GM20431 (cell line): ENCODE data around the gene DHODH.
"Not testable (repeated sequence)": the region's sequence is repeated elsewhere in the genome, so short reads cannot be mapped to it uniquely, and the experiment has no call there.

ENCODE experiments used
- in situ Hi-C: fragments of 300-500 bp; cut with MseI, MboI; formaldehyde crosslinking; loops from one replicate; pipeline ENCODE4 v1.15.0; 2020; ENCODE audit warnings: low sequenced_read_pairs; ENCODE audit not compliant: unreplicated experiment

The DHODH gene

DNA sequence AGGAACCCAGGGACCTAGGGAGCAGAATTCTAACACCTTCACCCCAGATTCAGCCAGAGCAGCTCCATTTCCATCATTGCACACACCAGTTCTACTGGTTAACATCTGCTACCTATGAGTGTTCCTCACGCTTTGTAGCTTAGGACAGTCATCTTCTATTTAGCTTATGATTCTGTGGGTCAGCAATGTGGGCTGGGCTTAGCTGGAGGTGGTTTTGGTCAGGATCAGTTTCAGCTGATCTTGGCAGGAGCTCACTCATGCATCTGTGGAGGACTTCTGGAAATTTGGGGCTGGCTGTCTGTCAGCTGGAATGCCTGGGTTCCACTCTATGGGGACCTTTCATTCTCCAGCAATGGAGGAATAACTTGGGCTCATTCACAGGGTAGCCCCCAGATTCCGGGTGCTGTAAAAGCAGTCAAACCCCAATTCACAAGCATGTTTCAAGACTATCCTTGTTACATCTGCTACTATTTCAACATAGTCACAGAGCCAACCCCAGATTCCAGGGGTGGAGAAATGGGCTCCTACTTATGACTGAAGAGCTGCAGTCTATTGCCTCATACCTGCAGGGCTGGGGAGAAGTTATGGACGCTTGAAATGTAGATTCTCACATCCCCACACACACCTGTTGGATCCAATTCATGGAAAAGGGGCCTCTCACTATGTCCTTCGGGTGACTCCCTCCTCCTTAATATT is 42.4 kb downstream of the DHODH start:
- in situ Hi-C loops = no loop called here

DNA sequence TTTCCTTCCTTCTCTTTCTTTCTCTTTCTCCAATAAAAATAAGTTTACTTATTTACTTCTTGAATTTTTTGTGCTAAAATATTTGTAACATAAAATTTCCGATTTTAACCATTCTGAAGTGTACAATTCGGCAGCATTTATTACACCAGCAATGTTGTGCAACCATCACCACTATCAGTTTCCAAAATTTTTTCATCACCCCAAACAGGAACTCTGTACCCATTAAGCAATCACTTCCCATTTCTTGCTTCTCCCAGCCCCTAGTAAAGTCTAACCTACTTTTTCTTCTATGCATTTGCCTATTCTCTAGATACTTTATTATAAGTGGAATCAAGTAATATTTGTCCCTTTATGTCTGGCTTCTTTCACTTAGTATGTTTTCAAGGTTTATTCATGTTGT is 43.3 kb downstream of the DHODH start:
- in situ Hi-C loops = no loop called here

DNA sequence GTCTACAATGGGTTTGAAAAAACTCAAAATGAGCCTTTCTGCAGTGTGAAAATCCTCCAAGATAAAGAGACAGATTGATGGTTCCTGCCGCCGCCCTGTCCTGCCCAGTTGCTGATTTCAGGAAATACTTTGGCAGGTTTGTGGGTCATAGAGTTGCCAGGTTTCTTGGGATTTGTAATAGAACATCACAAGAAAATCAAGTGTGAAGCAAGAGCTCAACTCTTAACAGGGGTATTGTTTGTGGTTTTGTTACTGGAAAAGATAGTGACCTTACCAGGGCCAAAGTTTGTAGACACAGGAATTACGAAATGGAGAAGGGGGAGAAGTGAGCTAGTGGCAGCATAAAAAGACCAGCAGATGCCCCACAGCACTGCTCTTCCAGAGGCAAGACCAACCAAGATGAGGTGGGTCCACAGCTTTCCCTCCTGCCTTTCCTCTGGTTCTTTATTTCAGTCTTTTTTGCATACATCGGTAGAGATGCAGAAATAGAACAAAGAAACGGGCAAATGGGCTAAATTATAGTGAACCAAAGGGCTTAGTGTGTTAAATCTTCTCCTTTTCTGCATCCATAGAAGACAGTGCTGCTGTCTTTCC is 45.8 kb downstream of the DHODH start, which contains the start of gene HP:
Gene HP, plus strand, starts transcription at position 252 of the 594 bp plus-strand sequence. Its CDS starts 148 bp downstream, at position 400.
- in situ Hi-C loops = not testable (repeated sequence)

DNA sequence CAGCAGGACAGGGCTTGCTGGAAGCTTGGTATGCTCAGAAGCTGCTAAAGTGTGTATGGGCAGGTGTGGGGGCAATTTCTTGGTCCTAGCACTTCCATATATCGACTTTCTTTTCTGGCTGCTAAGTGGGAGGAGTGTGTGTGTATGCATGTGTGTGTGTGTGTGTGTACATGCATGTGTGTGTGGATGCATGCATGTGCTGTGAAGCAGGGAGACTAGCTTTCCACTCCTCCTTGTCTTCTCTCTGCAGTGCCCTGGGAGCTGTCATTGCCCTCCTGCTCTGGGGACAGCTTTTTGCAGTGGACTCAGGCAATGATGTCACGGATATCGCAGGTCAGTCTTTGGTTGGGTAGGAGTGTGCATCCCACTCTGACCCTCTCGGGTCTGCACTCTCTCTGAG is 47.4 kb downstream of the DHODH start:
- in situ Hi-C loops = no loop called here

DNA sequence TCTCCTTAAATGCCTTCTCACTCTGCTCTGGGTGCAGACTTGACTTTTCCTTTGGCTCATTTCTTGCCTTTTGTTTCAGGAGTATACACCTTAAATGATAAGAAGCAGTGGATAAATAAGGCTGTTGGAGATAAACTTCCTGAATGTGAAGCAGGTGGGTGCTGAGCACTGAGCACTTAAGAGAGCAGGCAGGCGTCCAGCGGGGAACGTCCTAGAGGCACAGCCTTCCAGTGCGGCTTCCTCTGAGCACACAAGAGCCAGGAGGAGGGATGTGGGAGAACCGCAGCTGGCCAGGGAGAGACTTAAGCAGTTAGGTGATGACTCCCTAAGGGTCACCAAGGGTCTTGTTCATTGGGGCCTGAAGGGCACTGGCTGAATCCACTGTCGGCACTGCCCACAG is 48.8 kb downstream of the DHODH start:
- in situ Hi-C loops = not testable (repeated sequence)

DNA sequence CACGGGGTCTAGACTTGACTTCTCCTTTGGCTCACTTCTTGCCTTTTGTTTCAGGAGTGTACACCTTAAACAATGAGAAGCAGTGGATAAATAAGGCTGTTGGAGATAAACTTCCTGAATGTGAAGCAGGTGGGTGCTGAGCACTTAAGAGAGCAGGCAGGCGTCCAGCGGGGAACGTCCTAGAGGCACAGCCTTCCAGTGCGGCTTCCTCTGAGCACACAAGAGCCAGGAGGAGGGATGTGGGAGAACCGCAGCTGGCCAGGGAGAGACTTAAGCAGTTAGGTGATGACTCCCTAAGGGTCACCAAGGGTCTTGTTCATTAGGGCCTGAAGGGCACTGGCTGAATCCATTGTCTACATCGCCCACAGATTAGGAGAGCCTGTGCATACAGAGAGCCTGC is 50.5 kb downstream of the DHODH start:
- in situ Hi-C loops = not testable (repeated sequence)

DNA sequence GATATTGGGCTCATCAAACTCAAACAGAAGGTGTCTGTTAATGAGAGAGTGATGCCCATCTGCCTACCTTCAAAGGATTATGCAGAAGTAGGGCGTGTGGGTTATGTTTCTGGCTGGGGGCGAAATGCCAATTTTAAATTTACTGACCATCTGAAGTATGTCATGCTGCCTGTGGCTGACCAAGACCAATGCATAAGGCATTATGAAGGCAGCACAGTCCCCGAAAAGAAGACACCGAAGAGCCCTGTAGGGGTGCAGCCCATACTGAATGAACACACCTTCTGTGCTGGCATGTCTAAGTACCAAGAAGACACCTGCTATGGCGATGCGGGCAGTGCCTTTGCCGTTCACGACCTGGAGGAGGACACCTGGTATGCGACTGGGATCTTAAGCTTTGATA is 51.9 kb downstream of the DHODH start:
- in situ Hi-C loops = no loop called here

DNA sequence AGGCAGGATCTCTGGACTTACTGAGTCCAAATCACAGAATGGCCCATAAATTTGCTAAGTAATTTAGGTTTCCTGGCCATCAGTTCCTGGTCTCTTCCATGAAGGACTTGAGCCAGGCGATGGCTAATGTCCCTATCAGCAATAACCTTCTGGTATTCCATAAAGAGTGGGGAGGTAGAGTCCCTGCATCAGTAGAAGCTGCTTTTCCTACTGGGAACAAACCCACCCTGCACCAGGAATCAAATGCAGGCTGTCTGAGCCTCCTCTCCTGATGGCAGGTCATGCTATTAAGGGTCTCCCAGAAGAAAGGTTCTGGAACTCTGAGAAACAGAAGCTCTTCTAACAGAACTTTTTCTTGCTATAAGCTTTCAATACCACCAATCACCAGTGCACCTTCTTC is 53.0 kb downstream of the DHODH start:
- in situ Hi-C loops = no loop called here

DNA sequence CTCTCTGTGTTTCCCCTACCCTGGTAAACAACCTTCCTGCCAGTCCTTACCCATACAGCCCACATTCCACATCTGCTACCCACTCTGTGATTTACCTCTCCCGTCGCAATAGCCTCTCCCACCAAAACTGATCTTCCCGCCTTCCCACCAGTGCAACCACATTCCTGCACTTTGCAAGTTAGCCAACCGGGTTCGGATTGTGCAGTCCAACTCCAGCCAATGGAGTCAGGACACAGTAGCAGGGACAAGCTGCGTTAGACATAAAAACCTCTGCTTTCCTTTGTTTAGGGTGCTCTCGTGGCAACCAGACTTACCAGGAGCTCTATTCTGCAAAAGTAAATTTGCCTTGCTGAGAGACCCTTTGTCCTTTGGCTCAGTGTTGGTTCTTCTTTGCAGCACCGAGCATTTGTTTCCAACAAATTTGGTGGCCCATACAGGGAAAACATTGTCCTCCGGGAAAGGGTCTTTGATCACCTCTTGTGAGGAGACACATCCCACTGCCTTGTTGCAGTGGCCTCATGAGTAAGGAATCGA is 55.9 kb downstream of the DHODH start:
- in situ Hi-C loops = no loop called here

DNA sequence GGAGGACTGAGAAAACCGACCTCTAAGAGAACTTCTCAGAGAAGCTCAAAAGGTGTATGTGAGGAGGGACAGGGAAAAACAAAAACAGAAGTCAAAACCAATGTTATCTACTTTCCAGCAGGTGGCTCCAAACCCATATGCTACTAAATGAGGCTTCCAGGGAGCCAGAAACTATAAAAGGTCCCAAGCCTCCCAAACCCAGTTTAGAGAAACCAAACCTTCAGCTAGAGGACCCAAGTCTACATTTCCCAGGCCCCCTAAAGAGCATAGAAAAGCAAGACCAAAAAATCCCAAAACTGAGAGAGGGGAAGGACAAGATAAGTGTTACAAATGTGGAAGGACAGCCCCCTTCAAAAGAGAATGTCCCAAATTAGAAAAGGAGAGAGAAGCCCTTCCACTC is 58.2 kb downstream of the DHODH start:
- in situ Hi-C loops = no loop called here

DNA sequence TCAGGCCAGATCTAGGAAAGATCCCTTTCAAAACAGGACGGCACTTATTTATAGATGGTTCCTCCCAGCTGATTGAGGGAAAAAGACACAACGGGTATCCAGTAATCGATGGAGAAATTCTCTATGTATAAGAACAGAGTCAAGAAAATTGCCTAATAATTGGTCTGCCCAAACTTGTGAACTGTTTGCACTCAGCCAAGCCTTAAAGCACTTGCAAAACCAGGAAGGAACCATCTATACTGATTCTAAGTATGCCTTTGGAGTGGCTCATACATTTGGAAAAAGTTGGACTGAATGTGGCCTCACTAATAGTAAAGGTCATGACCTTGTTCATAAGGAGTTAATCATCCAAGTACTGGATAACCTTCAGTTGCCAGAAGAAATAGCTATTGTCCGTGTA is 60.4 kb downstream of the DHODH start:
- in situ Hi-C loops = no loop called here

DNA sequence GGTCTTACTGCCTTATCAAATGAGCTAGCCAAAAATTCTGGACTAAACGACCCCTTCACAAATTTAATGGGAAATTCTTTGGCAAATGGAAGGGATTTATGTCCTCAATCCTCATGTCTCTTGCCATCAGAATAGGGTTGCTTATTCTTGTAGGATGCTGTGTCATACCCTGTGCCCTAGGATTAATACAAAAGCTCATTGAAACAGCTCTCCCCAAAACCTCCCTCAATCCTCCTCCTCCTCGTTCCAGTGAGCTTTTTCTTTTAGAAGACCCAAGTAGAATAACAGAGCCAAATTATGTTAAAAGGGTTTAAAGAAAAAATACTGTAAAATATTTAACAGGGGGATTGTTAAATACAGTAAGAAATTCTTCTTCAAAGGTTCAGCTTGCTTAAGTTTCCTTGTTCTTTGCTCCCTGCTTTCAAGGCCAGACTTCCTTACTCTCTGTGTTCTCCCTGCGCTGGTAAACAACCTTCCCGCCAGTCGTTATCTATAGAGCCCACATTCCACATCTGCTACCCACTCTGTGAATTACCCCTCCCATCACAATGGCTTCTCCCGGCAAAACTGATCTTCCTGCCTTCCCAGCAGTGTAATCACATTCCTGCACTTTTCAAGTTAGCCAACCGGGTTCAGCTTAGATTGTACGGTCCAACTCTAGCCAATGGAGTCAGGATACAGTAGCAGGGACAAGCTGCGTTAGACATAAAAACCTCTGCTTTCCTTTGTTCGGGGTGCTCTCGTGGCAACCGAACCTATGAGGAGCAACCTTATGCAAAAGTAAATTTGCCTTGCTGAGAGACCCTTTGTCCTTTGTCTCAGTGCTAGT is 64.2 kb downstream of the DHODH start:
- in situ Hi-C loops = no loop called here

DNA sequence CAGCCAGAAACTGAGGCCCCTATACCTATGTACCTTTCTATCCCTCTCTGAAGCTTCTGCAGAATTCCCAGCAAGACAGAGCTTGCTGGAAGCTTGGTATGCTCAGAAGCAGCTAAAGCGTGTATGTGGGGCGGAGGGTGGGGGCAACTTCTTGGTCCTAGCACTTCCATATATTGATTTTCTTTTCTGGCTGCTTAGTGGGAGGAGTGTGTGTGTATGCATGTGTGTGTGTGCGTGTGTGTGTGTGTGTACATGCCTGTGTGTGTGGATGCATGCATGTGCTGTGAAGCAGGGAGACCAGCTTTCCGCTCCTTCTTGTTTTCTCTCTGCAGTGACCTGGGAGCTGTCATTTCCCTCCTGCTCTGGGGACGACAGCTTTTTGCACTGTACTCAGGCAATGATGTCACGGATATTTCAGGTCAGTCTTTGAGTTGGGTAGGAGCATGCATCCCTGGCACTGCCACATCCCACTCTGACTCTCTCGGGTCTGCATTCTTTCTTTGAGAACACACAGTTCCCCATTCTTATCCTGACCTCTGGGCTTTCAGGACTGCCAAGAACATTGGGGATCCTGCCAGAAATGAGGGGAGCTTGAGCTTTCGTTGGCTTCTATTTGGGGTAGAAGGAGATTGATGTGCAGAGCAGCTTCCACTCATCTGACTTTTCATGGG is 65.2 kb downstream of the DHODH start:
- in situ Hi-C loops = no loop called here

DNA sequence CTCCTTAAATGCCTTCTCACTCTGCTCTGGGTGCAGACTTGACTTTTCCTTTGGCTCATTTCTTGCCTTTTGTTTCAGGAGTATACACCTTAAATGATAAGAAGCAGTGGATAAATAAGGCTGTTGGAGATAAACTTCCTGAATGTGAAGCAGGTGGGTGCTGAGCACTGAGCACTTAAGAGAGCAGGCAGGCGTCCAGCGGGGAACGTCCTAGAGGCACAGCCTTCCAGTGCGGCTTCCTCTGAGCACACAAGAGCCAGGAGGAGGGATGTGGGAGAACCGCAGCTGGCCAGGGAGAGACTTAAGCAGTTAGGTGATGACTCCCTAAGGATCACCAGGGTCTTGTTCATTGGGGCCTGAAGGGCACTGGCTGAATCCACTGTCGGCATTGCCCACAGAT is 66.5 kb downstream of the DHODH start:
- in situ Hi-C loops = not testable (repeated sequence)
